Activated T-cell treated with anti-CD3 and anti-CD28 coated beads for 4 hours (primary cell): ENCODE measurements around the gene FOXO3.
"Not testable (repeated sequence)": the region's sequence is repeated elsewhere in the genome, so short reads cannot be mapped to it uniquely, and the experiment has no call there.

Experiments used
- DNase-seq: peaks from one replicate; pipeline ENCODE4 v3.0.0-alpha.2; 2020

Gene FOXO3

DNA sequence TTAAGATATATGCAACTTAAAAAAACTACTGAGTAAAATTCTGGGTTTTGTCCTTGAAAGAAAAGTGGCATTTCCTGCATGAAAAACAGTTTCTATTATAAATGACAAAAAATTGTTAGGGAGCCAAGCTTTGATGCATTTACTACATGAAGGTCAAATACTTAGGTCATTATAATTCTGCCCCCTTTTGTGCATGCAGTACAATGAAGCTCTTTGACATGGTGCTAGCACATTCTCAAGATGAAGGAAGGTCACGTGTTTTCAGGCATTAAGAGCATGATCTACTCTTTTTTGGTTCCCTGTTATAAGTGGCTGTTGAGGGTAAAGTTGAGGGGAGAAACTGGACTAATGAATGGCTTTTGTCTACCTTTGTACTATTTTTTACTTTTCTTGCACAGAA lies 72.7 kb downstream of the FOXO3 start:
- no peak for DNase-seq

DNA sequence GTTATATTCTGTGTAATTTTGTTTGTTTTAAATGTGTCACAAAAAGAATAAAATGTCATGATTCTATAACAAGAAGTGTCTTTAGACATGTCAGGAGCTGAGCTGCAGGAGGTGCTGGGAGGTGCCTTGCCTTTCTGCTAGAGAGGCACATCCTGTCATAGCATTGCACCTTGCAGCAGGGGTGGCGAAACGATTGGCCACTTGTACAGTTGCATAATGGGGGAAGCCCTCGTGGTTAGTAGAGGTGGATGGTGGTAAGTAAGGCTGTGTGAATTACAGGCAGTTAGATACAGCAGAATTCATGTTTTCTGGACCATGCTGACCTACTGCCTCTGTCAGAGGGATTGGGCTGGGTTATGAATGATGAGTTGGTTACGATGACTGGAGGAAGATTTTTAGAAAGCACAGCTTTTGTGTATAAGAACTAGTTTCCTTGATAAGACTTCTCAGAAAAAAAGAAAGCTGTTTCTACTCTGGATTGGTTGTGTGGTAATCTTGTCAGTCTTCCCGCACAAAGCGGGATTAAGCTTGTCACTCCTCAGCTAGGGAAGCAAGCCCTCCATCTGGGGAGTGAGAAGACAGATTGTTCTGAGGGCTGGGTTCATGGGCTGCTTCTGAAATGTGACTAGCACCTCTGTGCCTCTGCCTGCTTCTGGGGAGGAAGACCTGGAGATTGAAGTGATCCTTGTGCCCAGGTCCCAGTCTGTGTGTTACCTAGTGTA lies 74.9 kb downstream of the FOXO3 start:
- DNase-seq, result no peak

DNA sequence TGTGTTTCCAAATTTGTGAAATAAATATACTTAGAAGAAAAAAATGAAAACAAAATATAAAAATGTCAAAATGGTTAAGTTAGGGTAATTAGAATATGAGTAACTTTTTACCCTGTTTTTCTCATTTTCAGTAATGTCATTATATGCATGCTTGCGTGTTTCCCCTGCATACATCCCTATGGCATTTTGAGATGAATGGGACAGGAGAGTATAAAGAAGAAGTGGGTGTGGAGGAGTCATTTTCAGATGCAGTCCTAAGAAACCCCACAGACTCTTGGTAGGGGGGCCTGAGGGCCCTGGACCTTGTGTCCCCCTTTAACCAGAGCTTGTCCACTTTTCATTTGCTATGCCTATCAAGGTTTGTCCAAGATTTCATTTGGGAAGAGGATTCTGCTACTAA lies 77.2 kb downstream of the FOXO3 start:
- DNase-seq, result no peak

DNA sequence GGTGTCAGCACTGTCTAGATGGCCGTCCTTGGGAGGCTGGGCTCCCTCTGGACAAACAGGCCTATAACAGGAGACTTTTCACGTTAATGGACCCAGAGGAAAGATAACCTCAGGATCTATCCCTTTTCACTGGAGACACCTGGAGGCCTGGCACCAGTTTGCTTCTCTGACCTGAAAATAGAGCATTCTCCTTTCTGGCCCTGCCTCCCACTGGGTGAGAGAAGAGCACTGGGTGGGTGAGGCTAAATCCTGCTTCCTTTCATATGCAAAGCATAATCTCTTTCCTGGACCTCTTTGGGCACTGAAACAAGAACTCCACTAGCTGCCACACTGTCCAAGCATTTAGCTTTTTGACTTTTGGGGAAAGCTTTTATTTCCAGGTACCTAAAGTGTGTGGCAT lies 78.3 kb downstream of the FOXO3 start:
- DNase-seq, result no peak

DNA sequence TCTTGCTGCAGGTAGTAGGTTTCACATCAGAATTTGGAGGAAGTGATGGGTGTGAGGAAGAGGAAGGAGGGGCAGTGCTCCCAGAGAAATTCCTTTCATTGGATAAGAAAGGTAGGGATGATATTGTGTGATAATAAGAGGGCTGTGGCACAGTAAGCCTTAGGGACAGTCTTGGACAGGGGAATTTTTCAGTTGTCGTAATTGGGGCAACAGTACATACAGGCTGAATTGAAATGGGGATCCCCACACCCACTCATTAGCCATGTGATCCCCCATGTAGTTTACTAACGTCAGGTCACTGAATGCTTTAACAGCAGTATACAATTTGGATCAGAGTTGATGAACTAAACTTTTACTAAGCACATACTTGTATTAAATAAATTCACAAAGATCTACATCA lies 79.4 kb downstream of the FOXO3 start:
- DNase-seq, result no peak

DNA sequence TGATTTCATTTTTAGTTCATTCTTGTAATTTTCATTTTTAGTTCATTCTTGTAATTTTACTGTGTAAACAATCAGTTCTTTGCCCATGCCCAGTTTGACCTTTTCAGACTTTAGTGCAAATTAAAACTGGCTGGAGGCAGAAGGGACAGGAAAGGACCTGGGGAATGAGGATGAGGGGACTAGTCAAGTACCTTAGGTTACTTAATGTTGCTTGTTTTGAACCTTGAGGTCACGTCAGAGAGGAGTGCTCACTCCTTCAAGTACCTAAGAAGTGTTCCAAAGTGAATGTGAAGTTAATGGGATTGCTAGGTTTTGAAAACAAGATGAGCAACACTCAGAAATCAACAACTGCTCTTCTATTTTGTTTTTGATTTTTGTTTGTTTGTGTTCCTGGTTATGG lies 82.5 kb downstream of the FOXO3 start:
- DNase-seq, result no peak

DNA sequence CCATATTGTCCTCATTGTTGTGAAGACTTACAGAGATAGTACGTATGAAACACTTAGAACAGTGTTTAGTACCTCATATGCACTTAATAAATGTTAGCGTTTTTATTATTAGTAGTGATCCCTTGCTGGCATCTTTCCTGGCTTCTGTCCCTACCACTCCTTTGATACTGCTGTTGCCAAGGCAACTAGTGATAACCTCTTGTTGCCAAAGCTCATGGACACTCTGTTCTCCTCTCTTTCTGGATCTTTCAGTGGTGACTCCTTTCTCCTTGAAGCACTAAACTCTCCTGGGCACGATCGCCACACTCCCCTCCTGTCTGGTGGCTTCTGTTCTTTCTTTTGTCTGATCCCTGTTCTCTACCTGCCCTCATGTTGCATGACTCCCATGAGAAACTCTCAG lies 83.5 kb downstream of the FOXO3 start:
- no peak for DNase-seq

DNA sequence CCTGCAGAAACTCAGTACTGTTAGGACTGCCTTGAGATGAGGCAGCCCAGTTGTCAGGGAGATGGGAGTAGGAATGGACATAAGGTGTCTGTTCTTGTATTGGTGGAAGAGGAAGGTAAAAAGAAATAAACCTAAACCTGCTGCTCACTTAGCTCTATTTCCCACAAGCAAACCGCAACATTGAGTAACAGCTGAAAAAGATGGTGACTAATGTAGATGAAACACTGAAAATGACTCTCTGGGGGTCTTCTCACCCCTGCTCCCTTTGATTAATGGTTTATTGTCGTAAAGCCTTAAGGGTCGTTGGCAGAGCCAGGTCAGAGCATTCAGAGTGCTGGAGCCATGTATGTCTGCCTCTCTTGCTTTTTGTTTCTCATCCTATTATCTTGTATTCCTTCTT lies 87.5 kb downstream of the FOXO3 start:
- DNase-seq, result no peak

DNA sequence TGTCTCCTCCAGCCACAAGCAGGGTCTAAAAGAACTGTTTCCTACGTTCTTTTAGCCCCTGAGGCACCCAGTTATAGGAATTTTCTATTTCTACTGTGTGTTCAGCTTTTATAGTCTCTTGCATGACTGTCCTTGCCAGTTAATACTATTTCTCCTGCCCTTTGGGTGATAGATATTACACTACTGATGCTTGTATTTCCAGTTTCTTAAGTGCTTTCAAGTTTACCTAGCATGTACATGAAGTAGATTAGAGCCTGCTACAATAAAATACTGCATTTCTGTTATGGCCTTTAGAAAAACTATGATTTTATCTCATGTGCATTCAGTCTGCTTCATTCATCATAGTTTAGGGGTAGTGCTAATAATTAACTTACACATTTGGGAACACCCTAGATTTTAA lies 89.6 kb downstream of the FOXO3 start:
- no peak for DNase-seq

DNA sequence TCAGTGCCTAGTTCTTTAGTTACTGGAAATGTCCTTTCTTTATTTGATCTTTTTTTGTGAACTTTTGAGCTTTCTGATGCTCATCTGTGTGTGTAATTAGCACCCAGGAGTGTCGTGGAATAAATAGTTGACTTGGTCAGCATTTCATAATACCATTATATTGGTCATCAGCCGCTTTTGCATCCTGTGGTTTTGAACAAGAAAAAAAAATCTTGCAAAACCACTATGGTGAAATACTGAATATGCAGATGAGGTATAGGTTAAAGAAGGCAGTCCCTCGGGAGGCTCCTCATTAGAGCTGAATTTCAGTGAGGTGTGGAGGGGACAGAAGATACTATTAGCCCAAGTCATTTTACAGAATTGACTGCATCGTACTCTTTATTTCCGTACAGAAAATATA lies 90.1 kb downstream of the FOXO3 start:
- DNase-seq, result no peak

DNA sequence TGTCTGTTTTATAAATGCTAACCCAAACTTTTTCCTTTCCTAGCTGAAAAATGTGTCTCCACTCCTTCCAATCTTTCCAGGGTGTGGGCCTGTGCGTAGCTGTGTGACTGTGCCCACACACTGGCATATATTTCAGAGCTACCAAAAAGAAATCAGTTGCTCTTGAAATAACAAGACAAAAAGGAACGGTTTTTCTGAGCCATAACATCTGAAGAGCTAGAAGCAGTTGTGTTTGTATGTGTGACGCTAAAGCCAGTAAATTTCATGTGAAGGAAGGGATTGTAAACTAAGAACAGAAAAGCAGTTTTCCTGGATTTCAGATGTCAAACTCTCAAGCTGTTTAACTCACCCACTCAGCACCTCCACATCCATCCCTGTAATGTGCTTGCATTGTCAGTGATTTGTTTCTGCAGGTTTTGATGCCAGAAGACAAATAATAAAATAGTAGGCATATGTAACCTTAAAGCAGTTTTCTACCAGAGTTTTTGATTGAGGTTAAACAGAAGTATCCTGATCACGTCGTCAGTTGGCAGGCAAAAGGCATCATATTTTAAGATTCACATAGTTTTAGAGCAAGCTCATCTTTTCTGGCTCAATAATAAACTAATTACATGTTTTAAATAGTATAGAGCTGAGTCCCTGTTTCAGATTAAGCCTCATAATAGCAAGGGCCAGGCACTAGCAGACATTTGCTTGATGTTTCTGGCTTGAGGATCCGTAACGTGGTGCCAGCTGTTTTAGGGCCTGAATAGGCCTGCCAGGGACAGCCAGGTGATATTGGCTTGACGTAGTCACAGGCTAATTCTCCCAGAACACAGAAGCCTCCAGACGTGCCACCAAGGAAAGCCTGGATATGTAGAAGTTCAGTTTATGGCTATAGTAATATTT lies 90.9 kb downstream of the FOXO3 start:
- no peak for DNase-seq

DNA sequence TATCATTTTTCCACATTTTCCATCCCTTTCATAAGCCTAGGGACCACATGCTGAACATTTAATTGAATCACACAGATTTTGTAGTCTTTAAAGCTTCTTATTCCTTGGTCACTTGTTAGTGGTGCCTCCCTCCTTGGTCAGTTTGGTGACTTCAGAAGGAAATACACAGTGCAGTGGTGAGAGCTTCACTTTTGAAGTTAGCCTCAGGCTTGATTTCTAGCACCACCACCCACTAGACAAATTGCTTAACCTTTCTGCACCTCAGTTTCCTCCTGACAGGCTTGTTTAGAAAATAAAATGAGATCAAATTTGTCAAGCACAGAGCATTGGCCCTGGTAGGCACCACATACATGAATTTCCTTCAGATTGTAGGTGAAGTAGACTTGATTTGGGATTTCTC lies 91.7 kb downstream of the FOXO3 start:
- DNase-seq, result no peak

DNA sequence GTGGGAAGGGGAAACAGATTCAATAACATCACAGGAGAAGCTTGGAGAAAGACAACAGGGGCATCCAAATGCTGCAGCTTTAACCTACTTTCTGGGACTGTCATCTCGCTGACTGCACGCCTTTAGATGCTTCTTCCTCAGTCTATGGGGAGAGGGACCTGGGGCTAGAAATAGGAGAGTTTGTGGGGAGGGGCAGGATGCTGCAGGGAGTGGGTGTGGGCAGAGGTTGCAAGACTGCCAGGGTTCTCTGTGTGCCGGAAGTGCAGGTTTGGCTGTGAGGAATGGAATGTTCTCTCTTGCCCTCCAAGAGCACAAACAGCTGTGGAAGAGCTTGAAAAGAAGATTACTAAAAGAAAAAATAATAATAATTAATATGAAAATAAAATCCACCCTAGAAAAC lies 93.2 kb downstream of the FOXO3 start:
- DNase-seq, result no peak

DNA sequence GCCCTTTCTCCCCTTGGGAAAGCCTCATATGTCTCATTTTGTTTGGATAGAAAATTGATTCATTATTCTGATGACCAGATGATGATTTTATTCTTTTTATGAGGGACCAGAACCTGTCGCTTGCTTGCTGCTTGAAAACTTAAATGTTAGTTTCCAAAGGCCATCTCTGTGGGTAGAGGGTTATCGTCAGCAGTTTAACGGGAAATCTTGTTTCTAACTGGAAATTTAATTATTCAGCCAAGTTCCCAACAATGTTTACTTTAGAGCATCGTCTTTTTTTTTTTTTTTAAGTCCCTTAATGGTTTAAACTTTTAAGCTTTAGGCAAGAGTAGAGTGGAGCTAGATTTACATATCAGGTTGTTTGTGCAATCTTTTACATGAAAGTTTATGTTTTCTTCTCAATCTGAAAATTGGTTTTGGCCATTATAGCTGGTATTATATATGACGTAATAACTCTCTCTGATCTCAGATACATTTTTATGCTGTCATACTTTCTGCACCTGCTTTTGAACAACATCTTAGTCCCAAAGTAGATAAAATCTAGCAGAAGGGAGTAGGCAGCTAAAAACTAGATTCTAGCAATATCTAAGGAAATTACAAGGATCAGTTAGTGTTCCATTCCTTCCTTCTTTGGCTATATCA lies 93.9 kb downstream of the FOXO3 start:
- no peak for DNase-seq

DNA sequence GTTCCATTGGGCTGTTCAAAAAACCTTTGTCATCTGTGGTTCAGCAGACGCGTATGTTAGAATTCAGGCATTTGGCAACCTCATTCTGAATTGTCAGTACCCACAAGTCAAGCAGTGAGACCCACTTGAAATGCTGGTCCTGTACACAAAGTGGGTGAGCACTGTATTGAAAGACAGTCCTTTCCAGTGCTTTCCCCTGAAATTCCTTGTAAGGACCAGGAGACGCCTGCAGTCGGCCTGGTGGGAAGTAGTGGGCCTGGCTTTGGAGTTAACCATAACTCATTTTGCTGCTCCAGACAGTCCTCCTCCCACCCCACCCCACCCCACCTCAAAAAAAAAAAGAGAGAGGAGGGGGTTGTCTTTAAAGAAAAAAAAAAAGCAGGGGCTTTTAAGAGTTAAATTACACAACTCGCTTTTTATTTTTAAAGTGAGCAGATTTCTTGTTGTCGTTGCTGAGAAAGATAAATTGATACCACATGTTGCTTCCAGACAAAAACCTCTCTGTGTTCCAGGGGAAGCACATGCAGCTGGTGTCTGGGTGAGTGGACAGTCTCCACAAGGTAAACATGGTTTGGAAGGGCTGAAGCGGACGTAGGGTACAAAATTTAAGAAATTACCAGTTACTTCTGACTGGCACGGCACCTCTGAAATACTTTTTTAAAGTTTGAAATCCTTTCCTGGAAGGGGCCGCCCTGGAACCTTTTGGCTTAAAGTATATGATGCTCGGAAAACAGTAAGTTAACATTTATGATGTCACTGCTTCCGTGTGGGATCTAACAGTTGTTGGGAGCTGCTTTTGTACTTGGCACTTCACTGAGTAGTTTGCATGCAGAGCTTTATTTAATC lies 95.3 kb downstream of the FOXO3 start:
- no peak for DNase-seq

DNA sequence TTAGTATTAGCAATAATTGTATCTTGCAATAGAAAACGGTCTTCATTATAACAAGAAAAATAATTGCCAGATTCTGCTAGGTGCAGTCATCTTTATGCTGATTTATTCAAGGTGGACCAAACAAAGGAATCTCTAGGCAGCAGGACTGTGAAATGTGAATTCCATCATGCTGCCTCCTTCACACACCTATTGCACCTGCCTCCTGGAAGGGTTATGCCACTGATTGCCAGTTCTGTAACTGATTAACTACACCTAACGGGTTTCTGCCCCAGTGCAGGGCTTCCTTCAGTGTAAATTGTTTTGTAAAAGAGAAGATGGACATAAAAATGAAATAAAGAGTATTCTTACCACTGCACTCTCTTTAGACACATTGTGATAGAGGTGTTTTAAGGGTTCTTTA lies 96.1 kb downstream of the FOXO3 start:
- DNase-seq, result no peak

DNA sequence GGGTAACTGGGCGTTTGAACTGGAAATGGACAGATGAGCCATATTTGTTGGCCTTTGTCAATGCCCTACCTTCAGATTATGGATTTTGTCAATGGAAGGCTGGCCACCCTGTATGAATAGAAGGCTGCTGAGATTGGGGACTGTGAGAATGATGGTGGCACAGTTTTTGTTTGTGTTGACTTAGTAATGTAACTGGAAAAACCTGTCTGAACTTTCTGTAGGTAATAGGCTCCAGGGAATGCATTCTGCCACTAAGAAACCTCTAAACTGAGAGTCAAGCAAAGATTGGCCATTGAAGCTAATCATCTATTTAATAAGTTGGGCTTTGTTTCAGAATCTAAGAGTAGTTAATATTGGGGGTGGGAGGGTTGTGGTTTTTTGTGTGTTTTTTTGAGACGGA lies 97.5 kb downstream of the FOXO3 start:
- DNase-seq, result no peak

DNA sequence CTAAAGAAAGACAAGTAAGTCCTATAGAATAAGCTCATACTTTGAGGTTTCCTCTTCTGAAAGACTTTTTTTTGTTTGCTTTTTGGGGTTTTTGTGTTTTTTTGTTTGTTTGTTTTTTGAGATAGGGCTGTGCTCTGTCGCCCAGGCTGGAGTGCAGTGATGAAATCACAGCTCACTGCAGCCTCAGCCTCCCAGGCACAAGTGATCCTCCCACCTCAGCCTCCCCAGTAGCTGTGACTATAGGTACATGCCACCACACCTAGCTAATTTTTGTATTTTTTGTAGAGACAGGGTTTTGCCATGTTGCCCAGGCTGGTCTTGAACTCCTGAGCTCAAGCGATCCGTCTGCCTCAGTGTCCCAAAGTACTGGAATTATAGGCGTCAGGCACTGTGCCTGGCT lies 98.1 kb downstream of the FOXO3 start:
- DNase-seq, result not testable (repeated sequence)

DNA sequence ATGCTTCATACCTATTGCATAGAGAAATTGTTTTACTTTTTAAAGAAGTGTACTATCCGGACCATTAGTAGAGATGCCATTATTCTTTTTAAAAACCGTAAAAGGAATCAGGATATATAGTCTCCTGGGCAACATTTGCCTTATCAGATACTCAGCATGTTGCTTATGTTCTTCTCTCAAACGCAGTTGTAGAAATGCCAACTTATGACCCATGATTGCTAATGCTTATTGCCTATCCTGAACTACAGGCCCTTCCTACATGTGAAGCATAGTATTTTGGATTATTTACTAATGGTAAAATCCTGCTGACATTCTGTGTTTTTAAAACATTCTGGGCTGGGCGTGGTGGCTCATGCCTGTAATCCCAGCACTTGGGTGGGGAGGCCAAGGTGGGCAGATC lies 99.5 kb downstream of the FOXO3 start:
- DNase-seq, result no peak

DNA sequence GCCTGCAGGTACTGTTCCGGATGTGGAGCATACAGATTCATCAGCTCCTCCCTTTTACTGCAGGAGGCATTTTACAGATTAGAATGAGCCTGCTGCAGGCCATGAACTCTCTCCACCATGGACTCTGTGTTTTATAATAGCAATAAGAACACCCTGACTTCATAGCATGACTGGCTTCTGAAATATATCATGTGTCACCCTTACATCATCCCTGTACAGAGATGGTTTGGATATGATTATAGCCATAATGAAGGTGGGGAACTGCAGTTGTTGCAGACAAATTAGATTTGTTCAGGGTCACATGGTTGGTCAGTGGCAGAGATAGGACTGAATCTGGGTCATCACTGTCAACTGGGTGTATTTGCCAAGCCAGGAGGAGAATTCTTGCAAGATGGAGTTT lies 100.7 kb downstream of the FOXO3 start:
- no peak for DNase-seq

DNA sequence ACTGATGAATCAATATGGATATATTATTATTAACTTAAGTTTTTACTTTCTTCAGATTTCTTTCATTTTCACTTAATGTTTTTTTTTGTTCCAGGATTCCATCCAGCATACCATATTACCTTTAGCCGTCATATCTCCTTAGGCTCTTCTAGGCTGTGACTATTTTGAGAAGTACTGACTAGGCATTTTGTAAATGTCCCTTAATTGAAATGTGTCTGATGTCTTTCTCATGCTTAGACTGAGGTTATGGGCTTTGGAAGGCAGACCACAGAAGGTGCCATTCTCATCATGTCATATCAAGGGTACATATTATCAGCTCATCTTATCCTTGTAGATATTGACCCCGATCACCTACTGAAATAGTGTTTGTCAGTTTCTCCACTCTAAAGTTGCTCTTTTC lies 101.3 kb downstream of the FOXO3 start:
- DNase-seq, result no peak

DNA sequence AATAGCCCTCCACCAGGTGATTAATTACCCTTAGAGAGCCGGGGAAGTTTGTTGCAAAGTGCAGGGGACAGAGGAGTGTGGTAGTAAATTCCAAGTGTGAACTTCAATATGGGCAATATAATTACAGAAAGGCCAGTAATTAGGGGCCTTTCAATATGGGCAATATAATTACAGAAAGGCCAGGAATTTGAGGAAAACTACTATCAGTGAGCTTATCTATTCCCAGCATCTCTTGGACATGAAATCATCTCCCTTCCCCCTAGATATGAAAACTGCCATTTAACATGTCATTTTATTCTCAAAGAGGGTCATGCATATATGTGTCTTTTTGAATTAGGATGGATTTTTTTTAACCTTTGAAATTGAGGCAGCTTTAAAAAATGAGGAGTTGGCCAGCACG lies 102.0 kb downstream of the FOXO3 start:
- DNase-seq, result no peak

DNA sequence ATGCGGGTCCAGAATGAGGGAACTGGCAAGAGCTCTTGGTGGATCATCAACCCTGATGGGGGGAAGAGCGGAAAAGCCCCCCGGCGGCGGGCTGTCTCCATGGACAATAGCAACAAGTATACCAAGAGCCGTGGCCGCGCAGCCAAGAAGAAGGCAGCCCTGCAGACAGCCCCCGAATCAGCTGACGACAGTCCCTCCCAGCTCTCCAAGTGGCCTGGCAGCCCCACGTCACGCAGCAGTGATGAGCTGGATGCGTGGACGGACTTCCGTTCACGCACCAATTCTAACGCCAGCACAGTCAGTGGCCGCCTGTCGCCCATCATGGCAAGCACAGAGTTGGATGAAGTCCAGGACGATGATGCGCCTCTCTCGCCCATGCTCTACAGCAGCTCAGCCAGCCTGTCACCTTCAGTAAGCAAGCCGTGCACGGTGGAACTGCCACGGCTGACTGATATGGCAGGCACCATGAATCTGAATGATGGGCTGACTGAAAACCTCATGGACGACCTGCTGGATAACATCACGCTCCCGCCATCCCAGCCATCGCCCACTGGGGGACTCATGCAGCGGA lies 102.9 kb downstream of the FOXO3 start:
- not testable (repeated sequence) for DNase-seq
